K562 (cell line): ENCODE data around the gene VPS37D. TPM values are rescaled to one million over a fixed set of nuclear protein-coding genes. Genes with fewer than 3 reads are reported as not detected.

Experiments used
- ATAC-seq: fragments of 200-7000 bp; cut with Tn5 transposase; 3 replicates; pipeline ENCODE4 v1.9.1; 2020; ENCODE audit warnings: moderate library complexity
- BruUV-seq: library from RNA; stranded (reverse); fragments of 400-500 nt; replicated peaks from 2 replicates; lab custom pipeline; 2021; lab: Mats Ljungman, UMichigan
- CTCF ChIA-PET: fragments of 300-600 bp; formaldehyde crosslinking; extraction: SDS; loops from one replicate; lab custom pipeline; 2021; ENCODE audit warnings: low intra/inter-chr PET ratio; lab: Yijun Ruan, JAX
- POLR2A ChIA-PET: fragments of 300-600, 350-650 bp; sonication (Branson Sonifier 250); formaldehyde crosslinking; extraction: SDS; loops from one replicate; lab custom pipeline; 2021; ENCODE audit warnings: antibody characterized with exemption, inconsistent platforms; lab: Yijun Ruan, JAX
- DNase-seq, 4 experiments: peaks; one replicate each; pipeline versions ENCODE4 v3.0.0 to v3.0.0-alpha.2; 2011 to 2018; ENCODE audit warnings: low spot score in 3 of 4, mixed read lengths in 3 of 4; ENCODE audit errors: extremely low read depth in 1 of 4
- FAIRE-seq: peaks from 2 replicates; lab custom pipeline; 2011; peaks lifted over from hg19 to GRCh38; lab: Jason Lieb, UNC
- H2AFZ ChIP-seq: 2 replicates; pipeline ENCODE4 v1.6.0; 2011; ENCODE audit warnings: low read depth, low read length, control low read depth, inconsistent platforms
- H3K27ac ChIP-seq: fragments of 200-600 bp; 3 replicates; pipeline ENCODE4 v1.8.0; 2011; ENCODE audit warnings: low read depth, mild to moderate bottlenecking, control low read depth, inconsistent platforms, low read length, moderate library complexity, mixed read lengths; ENCODE audit errors: extremely low read depth
- H3K27me3 ChIP-seq, 2 experiments: fragments of 300-600 bp in 1 of 2; 2 replicates in 1 of 2; 3 replicates in 1 of 2; pipeline versions ENCODE4 v1.6.0 to v1.8.0; 2011; ENCODE audit warnings: inconsistent platforms in 2 of 2, low read length in 2 of 2, mild to moderate bottlenecking in 1 of 2, mixed read lengths in 1 of 2, moderate library complexity in 1 of 2; ENCODE audit not compliant: control insufficient read depth in 2 of 2, insufficient read depth in 2 of 2
- H3K36me3 ChIP-seq: fragments of 300-600 bp; 3 replicates; pipeline ENCODE4 v1.8.0; 2011; ENCODE audit warnings: mild to moderate bottlenecking, low read length, inconsistent platforms; ENCODE audit not compliant: control insufficient read depth, insufficient read depth
- H3K4me1 ChIP-seq, 2 experiments: fragments of 200-600 bp in 1 of 2; replicated peaks in 1 of 2; 2 replicates in 1 of 2; 3 replicates in 1 of 2; pipeline versions ENCODE4 v1.5.1 to v1.8.0; 2011; ENCODE audit warnings: inconsistent platforms in 2 of 2, low read length in 2 of 2, mild to moderate bottlenecking in 1 of 2, mixed read lengths in 1 of 2, moderate library complexity in 1 of 2; ENCODE audit not compliant: control insufficient read depth in 2 of 2, insufficient read depth in 2 of 2
- H3K4me2 ChIP-seq: 2 replicates; pipeline ENCODE4 v1.6.1; 2011; ENCODE audit warnings: low read length, control low read depth, inconsistent platforms, mixed read lengths; ENCODE audit not compliant: insufficient read depth
- H3K4me3 ChIP-seq: fragments of 200-600 bp; sonication (generic), shearing (Covaris generic); 2 replicates; pipeline ENCODE4 v1.5.1; 2016; ENCODE audit warnings: control low read depth, inconsistent platforms
- H3K79me2 ChIP-seq: fragments of 200-600 bp; 3 replicates; pipeline ENCODE4 v1.8.0; 2011; ENCODE audit warnings: low read length, inconsistent platforms; ENCODE audit not compliant: control insufficient read depth, insufficient read depth
- H3K9ac ChIP-seq, 2 experiments: 2 replicates each; pipeline versions ENCODE4 v1.6.0 to v1.6.1; 2011; ENCODE audit warnings: low read depth in 2 of 2, low read length in 2 of 2, control low read depth in 1 of 2, inconsistent platforms in 1 of 2, mild to moderate bottlenecking in 1 of 2, mixed read lengths in 1 of 2; ENCODE audit not compliant: insufficient read depth in 1 of 2
- H3K9me1 ChIP-seq: one replicate; pipeline ENCODE4 v1.6.0; 2011; ENCODE audit warnings: inconsistent platforms, mild to moderate bottlenecking, low read length, moderate library complexity; ENCODE audit not compliant: control insufficient read depth, insufficient read depth
- H3K9me3 ChIP-seq: replicated peaks from 2 replicates; pipeline ENCODE4 v1.5.1; 2011; ENCODE audit warnings: low read depth, low read length, inconsistent platforms; ENCODE audit not compliant: control insufficient read depth, insufficient read depth
- H4K20me1 ChIP-seq: replicated peaks from 2 replicates; pipeline ENCODE4 v1.6.1; 2011; ENCODE audit warnings: low read length, inconsistent platforms, mixed read lengths; ENCODE audit not compliant: control insufficient read depth, insufficient read depth
- BHLHE40 ChIP-seq: IDR thresholded peaks from 2 replicates; pipeline ENCODE4 v1.6.1; 2011; ENCODE audit warnings: low read length, improper control_type of control experiment
- CTBP1 ChIP-seq: fragments of 450-650 bp; IDR thresholded peaks from 2 replicates; pipeline ENCODE4 v1.6.1; 2016; ENCODE audit warnings: borderline replicate concordance
- DACH1 ChIP-seq: fragments of 450-650 bp; IDR thresholded peaks from 2 replicates; pipeline ENCODE4 v1.6.1; 2018; ENCODE audit not compliant: partially characterized antibody
- ILF3 ChIP-seq: fragments of 450-650 bp; IDR thresholded peaks from 2 replicates; pipeline ENCODE4 v1.6.1; 2018; ENCODE audit warnings: antibody characterized with exemption, mild to moderate bottlenecking, moderate library complexity, borderline replicate concordance
- NR4A1 ChIP-seq, 2 experiments: fragments of 250-450 bp in 1 of 2; fragments of 450-650 bp in 1 of 2; sonication (Bioruptor Pico) in 1 of 2; IDR thresholded peaks; 2 replicates each; pipeline versions ENCODE4 v1.4.0 to v1.6.1; 2016 to 2020; ENCODE audit warnings: mild to moderate bottlenecking in 2 of 2, missing compliant biosample characterization in 1 of 2, missing genetic modification characterization in 1 of 2, moderate library complexity in 1 of 2
- SMARCE1 ChIP-seq: fragments of 450-650 bp; IDR thresholded peaks from 2 replicates; pipeline ENCODE4 v1.7.1; 2016; ENCODE audit warnings: mild to moderate bottlenecking
- TOE1 ChIP-seq, 2 experiments: fragments of 450-650 bp in 1 of 2; sonication (generic) in 1 of 2; formaldehyde crosslinking in 1 of 2; IDR thresholded peaks; 2 replicates each; pipeline versions ENCODE4 v1.7.1 to v1.8.0; 2016 to 2022; ENCODE audit warnings: borderline replicate concordance in 2 of 2, mild to moderate bottlenecking in 2 of 2, antibody characterized with exemption in 1 of 2, inconsistent platforms in 1 of 2, low read depth in 1 of 2, missing genetic modification reagents in 1 of 2, moderate library complexity in 1 of 2
- ZBTB40 ChIP-seq, 2 experiments: fragments of 450-650 bp in 1 of 2; sonication (generic) in 1 of 2; formaldehyde crosslinking in 1 of 2; IDR thresholded peaks; 2 replicates each; pipeline versions ENCODE4 v1.7.1 to v1.9.0; 2016 to 2022; ENCODE audit warnings: inconsistent platforms in 1 of 2, mild to moderate bottlenecking in 1 of 2, missing genetic modification reagents in 1 of 2
- ZNF444 ChIP-seq: fragments of 250-450 bp; sonication (Bioruptor Pico); IDR thresholded peaks from 2 replicates; pipeline ENCODE4 v1.4.0; 2020; ENCODE audit warnings: mild to moderate bottlenecking, moderate library complexity
- ZNF507 ChIP-seq: conservative IDR thresholded peaks from 2 replicates; pipeline ENCODE4 v1.6.1; 2017; ENCODE audit warnings: missing genetic modification characterization, missing compliant biosample characterization
- ZNF668 ChIP-seq: fragments of 250-450 bp; sonication (Bioruptor Pico); IDR thresholded peaks from 2 replicates; pipeline ENCODE4 v1.8.0; 2022; ENCODE audit warnings: mild to moderate bottlenecking, inconsistent platforms
- WGBS: fragments of 100-300 bp; shearing (Covaris generic); methylation state at CpG from one replicate; pipeline ENCODE4 v1.1.6; 2016; ENCODE audit warnings: low coverage, mixed read lengths; ENCODE audit not compliant: insufficient coverage; ENCODE audit errors: missing lambda C conversion rate; 5-methylcytosine and 5-hydroxymethylcytosine counted together
- in situ Hi-C: fragments of 300-500 bp; cut with MboI; formaldehyde crosslinking; loops from 4 replicates; pipeline ENCODE4 v1.15.0; 2018; ENCODE audit warnings: inconsistent platforms, mixed read lengths
- intact Hi-C: fragments of 100-400 bp; cut with micrococcal nuclease; formaldehyde crosslinking; loops from 2 replicates; pipeline ENCODE4 v1.14.2; 2022
- polyA plus RNA-seq, 8 experiments: library from polyadenylated mRNA; depleted of rRNA in 4 of 8; stranded (reverse) in 5 of 8; unstranded in 3 of 8; fragments of >200 nt; fragmentation: Nextera tagmentation in 2 of 8; fragmentation: Illumina TruSeq in 1 of 8; extraction: Ambion mirVana in 2 of 8; extraction: Trizol in 1 of 8; gene quantifications; 2 replicates each; pipeline versions ENCODE4 v1.2.1 to v1.2.3, GENCODE V29; 2011 to 2014; ENCODE audit warnings: inconsistent platforms in 1 of 8, missing spikeins in 1 of 8
- total RNA-seq, 7 experiments: library from RNA; depleted of rRNA in 6 of 7; stranded (reverse); fragments of >200 nt in 6 of 7; fragmentation: Illumina TruSeq in 2 of 7; extraction: Trizol in 2 of 7; gene quantifications; 2 replicates each; pipeline versions ENCODE4 v1.2.1 to v1.2.3, GENCODE V29; 2011 to 2021; ENCODE audit warnings: low replicate concordance in 1 of 7

Gene VPS37D
- total and polyA plus RNA-seq, 9 of the 15 experiments (the other 6 are each of a cell fraction or from before 2014, with no cell fraction given): 0.25 to 2.3 (median 1.0) TPM; not detected in 3

- Histone ChIP-seq H3K79me2 (peaks cover 73% of the 10 kb centered on the region), H3K9ac (peak overlapping the region; percentile 22; a peak in 2 of 4 replicates), H3K27me3 (no peaks in the 10 kb centered on the region), H3K4me3 (peak overlapping the region; percentile 99; the same call in 1 of the 2 replicates), H3K27ac (no peak overlapping the region), H2AFZ (no peak overlapping the region), H3K9me1 (no peaks in the 10 kb centered on the region), H4K20me1 (0 out of 2 replicates have a peak, but pooled peaks cover 7% of the 10 kb centered on the region), H3K4me1 (peaks cover 35 to 45% of the 10 kb centered on the region in 2 experiments; a peak in 4 of 5 replicates), H3K9me3 (no peaks in the 10 kb centered on the region), H3K36me3 (peaks cover 43% of the 10 kb centered on the region; the same call in 2 of the 3 replicates), H3K4me2 (peak overlapping the region; percentile 94)
- FAIRE-seq: peak; percentile 29
- no peak for ATAC-seq
- no peak for DNase-seq
- BruUV-seq: no TSS peak
- 62% methylated on average over 8 of the region's 8 CpGs for WGBS
- ChIA-PET CTCF (no interaction called here), POLR2A (interaction anchor here (1.4 kb wide), 1 partner anchor 74 kb away, joined by 5 read pairs; no protein-coding TSS in a partner anchor)
- in situ Hi-C loops (no loop called here), intact Hi-C loops (loop anchor here (5.0 kb wide), 1 partner anchor 36 kb away; the partner anchor contains the start of gene STX1A)
- TF ChIP-seq ZNF444 (CRISPR knock-in tag) (no peak), TOE1 (IDR thresholded peaks at IDR 0.05; ENCODE audit: borderline replicate concordance) (no peak), TOE1 (CRISPR knock-in tag; IDR thresholded peaks at IDR 0.05; ENCODE audit: borderline replicate concordance, low read depth) (no peak), SMARCE1 (no peak), ZNF668 (CRISPR knock-in tag) (no peak), BHLHE40 (no peak), ZNF507 (tag) (no peak), NR4A1 (CRISPR knock-in tag; IDR thresholded peaks at IDR 0.05) (no peak), NR4A1 (tag; IDR thresholded peaks at IDR 0.05) (no peak), CTBP1 (no peak), ILF3 (no peak), DACH1 (no peak), ZBTB40 (IDR thresholded peaks at IDR 0.05) (no peak), ZBTB40 (CRISPR knock-in tag; IDR thresholded peaks at IDR 0.05) (no peak)
Observed at GRCh38 chr7:73681031-73681430, 13.4 kb downstream of the VPS37D start.
